Mesendoderm (in vitro differentiated cells): ENCODE results near the gene LCAT.
A peak's percentile ranks its signal among the peaks of the same experiment; 100 is the strongest.

Source experiments
- DNase-seq: peaks from one replicate; pipeline ENCODE4 v3.0.0; 2013
- H2AK5ac ChIP-seq: 2 replicates; pipeline ENCODE4 v1.6.1; 2013; ENCODE audit warnings: low read length, inconsistent platforms
- H2BK120ac ChIP-seq: 2 replicates; pipeline ENCODE4 v1.6.1; 2013; ENCODE audit warnings: low read depth, mild to moderate bottlenecking, low read length, moderate library complexity, mixed read lengths
- H2BK15ac ChIP-seq: replicated peaks from 2 replicates; pipeline ENCODE4 v1.6.1; 2013; ENCODE audit warnings: low read depth, mild to moderate bottlenecking, moderate library complexity
- H2BK5ac ChIP-seq: 2 replicates; pipeline ENCODE4 v1.6.1; 2013; ENCODE audit warnings: low read length, inconsistent platforms
- H3K18ac ChIP-seq: 2 replicates; pipeline ENCODE4 v1.6.1; 2013; ENCODE audit warnings: mild to moderate bottlenecking, low read length, mixed read lengths
- H3K23ac ChIP-seq: one replicate; pipeline ENCODE4 v1.6.1; 2013; ENCODE audit warnings: low read length
- H3K27ac ChIP-seq: 2 replicates; pipeline ENCODE4 v1.5.1; 2013; ENCODE audit warnings: low read depth, mild to moderate bottlenecking, inconsistent platforms, low read length, moderate library complexity
- H3K27me3 ChIP-seq: 2 replicates; pipeline ENCODE4 v1.6.1; 2013; ENCODE audit warnings: low read length, control low read depth, mild to moderate bottlenecking, inconsistent platforms; ENCODE audit not compliant: insufficient read depth, poor library complexity
- H3K36me3 ChIP-seq: 2 replicates; pipeline ENCODE4 v1.6.1; 2013; ENCODE audit warnings: low read length, inconsistent platforms; ENCODE audit not compliant: control insufficient read depth, insufficient read depth
- H3K4ac ChIP-seq: one replicate; pipeline ENCODE4 v1.6.1; 2013; ENCODE audit warnings: low read depth, mild to moderate bottlenecking, low read length, moderate library complexity
- H3K4me1 ChIP-seq: 2 replicates; pipeline ENCODE4 v1.6.1; 2013; ENCODE audit warnings: low read depth, low read length, inconsistent platforms; ENCODE audit not compliant: control insufficient read depth
- H3K4me2 ChIP-seq: 2 replicates; pipeline ENCODE4 v1.6.1; 2013; ENCODE audit warnings: low read length
- H3K4me3 ChIP-seq: 2 replicates; pipeline ENCODE4 v1.5.1; 2013; ENCODE audit warnings: mild to moderate bottlenecking, low read length
- H3K56ac ChIP-seq: one replicate; pipeline ENCODE4 v1.6.1; 2013; ENCODE audit warnings: low read length
- H3K79me1 ChIP-seq: 2 replicates; pipeline ENCODE4 v1.6.1; 2013; ENCODE audit warnings: low read length, inconsistent platforms
- H3K79me2 ChIP-seq: 2 replicates; pipeline ENCODE4 v1.6.1; 2013; ENCODE audit warnings: mild to moderate bottlenecking, low read length; ENCODE audit not compliant: control insufficient read depth, insufficient read depth
- H3K9ac ChIP-seq: 2 replicates; pipeline ENCODE4 v1.6.1; 2013; ENCODE audit warnings: low read length, inconsistent platforms
- H4K5ac ChIP-seq: one replicate; pipeline ENCODE4 v1.6.1; 2013; ENCODE audit warnings: low read length
- H4K8ac ChIP-seq: one replicate; pipeline ENCODE4 v1.6.1; 2013; ENCODE audit warnings: low read depth, mild to moderate bottlenecking, control low read depth, low read length, moderate library complexity
- WGBS: extraction: QIAGEN DNeasy Blood & Tissue Kit; methylation state at CpG from one replicate; pipeline ENCODE4 v1.1.7; 2013; ENCODE audit warnings: low lambda C conversion rate, missing lambda C conversion rate; ENCODE audit not compliant: insufficient coverage; ENCODE audit errors: extremely low coverage; 5-methylcytosine and 5-hydroxymethylcytosine counted together

Gene LCAT

DNA sequence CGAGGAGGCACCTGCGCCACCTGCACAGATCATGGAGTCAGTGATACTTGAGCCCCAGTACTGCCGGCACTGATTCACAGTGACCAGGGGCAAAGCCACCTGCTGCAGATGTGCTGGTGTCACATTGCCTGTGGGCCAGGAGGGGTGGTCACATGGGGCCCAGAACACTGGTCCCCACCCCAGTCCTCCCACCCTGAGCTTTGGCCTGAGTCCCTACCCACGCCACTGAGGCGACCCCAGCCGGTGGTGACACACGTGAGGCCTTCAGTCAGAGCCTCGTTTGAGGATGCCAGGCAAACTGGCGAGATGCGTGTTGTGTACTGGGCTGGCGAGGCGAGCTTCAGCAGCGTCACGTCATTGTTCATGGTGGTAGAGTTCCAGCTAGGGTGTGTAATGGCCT is 13.7 kb downstream of the LCAT start:
- Histone ChIP-seq H3K18ac (no peak overlapping the region), H2BK5ac (no peak overlapping the region), H3K4me2 (no peak overlapping the region), H2AK5ac (no peak overlapping the region), H3K4me3 (no peak overlapping the region), H2BK120ac (no peak overlapping the region), H2BK15ac (no peak overlapping the region), H3K27ac (no peak overlapping the region), H3K4me1 (peaks cover 9% of the 10 kb centered on the region), H3K4ac (no peak overlapping the region), H3K36me3 (peaks cover 2% of the 10 kb centered on the region), H3K56ac (no peak overlapping the region), H3K79me1 (peaks cover 4% of the 10 kb centered on the region), H3K23ac (no peak overlapping the region), H3K9ac (no peak overlapping the region), H4K5ac (no peak overlapping the region), H3K79me2 (no peaks in the 10 kb centered on the region), H4K8ac (no peak overlapping the region), H3K27me3 (no peaks in the 10 kb centered on the region)
- no CpG with 5 or more reads among the region's 14 CpGs for WGBS
- no peak for DNase-seq

DNA sequence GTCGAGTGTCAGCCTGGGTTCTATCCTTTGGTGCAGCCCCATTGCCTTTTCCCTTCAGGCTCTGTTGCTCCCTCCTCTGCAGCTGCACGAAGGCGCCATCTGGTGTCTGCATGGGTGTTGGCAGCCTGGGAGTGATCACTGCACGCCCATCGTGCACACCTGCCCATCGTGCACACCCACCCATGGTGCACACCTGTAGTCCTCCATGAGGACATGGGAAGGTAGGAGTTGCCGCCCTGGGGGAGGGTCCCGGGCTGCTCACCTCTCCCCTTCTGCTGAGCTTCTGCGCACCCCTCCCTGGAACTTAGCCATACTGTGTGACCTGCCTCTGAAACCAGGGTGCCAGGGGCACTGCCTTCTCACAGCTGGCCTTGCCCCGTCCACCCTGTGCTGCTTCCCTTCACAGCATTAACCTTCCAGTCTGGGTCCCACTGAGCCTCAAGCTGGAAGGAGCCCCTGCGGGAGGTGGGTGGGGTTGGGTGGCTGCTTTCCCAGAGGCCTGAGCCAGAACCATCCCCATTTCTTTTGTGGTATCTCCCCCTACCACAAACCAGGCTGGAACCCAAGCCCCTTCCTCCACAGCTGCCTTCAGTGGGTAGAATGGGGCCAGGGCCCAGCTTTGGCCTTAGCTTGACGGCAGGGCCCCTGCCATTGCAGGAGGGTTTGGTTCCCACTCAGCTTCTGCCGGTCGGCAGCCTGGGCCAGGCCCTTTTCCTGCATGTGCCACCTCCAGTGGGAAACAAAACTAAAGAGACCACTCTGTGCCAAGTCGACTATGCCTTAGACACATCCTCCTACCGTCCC is 15.2 kb downstream of the LCAT start:
- no peak overlapping the region for H3K4ac ChIP-seq
- no peak overlapping the region for H2BK120ac ChIP-seq
- H3K27me3 ChIP-seq, result no peaks in the 10 kb centered on the region
- DNase-seq, result peak; percentile 72
- no peak overlapping the region for H3K4me3 ChIP-seq
- no peak overlapping the region for H3K23ac ChIP-seq
- no peak overlapping the region for H2BK5ac ChIP-seq
- no peak overlapping the region for H4K8ac ChIP-seq
- H3K4me1 ChIP-seq, result peaks cover 1% of the 10 kb centered on the region
- H2AK5ac ChIP-seq, result no peak overlapping the region
- no peak overlapping the region for H2BK15ac ChIP-seq
- H3K56ac ChIP-seq, result no peak overlapping the region
- no peak overlapping the region for H3K27ac ChIP-seq
- no peak overlapping the region for H4K5ac ChIP-seq
- no peak overlapping the region for H3K9ac ChIP-seq
- no peaks in the 10 kb centered on the region for H3K79me2 ChIP-seq
- H3K4me2 ChIP-seq, result no peak overlapping the region
- no CpG with 5 or more reads among the region's 16 CpGs for WGBS
- H3K79me1 ChIP-seq, result no peaks in the 10 kb centered on the region
- no peak overlapping the region for H3K18ac ChIP-seq
- H3K36me3 ChIP-seq, result peaks cover 2% of the 10 kb centered on the region

DNA sequence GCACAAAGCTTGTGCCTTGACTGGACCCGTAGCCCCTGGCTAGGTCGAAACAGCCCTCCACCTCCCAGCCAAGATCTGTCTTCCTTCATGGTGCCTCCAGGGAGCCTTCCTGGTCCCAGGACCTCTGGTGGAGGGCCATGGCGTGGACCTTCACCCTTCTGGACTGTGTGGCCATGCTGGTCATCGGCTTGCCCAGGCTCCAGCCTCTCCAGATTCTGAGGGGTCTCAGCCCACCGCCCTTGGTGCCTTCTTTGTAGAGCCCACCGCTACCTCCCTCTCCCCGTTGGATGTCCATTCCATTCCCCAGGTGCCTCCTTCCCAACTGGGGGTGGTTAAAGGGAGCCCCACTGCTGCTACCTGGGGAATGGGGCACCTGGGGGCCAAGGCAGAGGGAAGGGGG is 15.8 kb downstream of the LCAT start:
- no peak overlapping the region for H2BK120ac ChIP-seq
- DNase-seq, result no peak
- no CpG with 5 or more reads among the region's 7 CpGs for WGBS
- H3K36me3 ChIP-seq, result peaks cover 2% of the 10 kb centered on the region
- no peak overlapping the region for H3K18ac ChIP-seq
- H3K79me1 ChIP-seq, result peaks cover 2% of the 10 kb centered on the region
- H3K23ac ChIP-seq, result no peak overlapping the region
- H2AK5ac ChIP-seq, result no peak overlapping the region
- H3K4ac ChIP-seq, result no peak overlapping the region
- H3K27me3 ChIP-seq, result no peaks in the 10 kb centered on the region
- no peak overlapping the region for H2BK15ac ChIP-seq
- H2BK5ac ChIP-seq, result no peak overlapping the region
- H3K9ac ChIP-seq, result no peak overlapping the region
- H3K79me2 ChIP-seq, result no peaks in the 10 kb centered on the region
- H3K4me3 ChIP-seq, result no peak overlapping the region
- H3K4me1 ChIP-seq, result peaks cover 1% of the 10 kb centered on the region
- no peak overlapping the region for H4K5ac ChIP-seq
- H4K8ac ChIP-seq, result no peak overlapping the region
- H3K56ac ChIP-seq, result no peak overlapping the region
- no peak overlapping the region for H3K4me2 ChIP-seq
- H3K27ac ChIP-seq, result no peak overlapping the region

DNA sequence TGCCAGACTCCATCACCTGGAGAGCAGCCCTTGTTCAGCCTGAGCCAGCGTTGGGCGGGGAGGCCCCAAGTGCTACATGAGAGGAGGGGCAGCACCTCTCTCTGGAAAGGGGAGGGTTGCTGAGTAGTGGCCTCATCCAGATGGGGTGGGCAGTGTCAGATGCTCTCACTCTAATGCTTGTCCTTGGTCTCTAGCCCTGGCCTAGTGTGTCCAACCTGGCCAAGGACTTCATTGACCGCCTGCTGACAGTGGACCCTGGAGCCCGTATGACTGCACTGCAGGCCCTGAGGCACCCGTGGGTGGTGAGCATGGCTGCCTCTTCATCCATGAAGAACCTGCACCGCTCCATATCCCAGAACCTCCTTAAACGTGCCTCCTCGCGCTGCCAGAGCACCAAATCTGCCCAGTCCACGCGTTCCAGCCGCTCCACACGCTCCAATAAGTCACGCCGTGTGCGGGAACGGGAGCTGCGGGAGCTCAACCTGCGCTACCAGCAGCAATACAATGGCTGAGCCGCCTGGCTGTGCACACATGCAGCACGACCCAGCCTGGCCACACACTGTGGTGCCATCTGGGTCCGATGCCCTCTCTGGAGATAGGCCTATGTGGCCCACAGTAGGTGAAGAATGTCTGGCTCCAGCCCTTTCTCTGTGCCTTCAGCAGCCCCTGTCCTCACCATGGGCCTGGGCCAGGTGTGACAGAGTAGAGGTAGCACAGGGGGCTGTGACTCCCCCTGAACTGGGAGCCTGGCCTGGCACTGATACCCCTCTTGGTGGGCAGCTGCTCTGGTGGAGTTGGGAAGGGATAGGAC is 16.6 kb downstream of the LCAT start:
- H4K5ac ChIP-seq, result no peak overlapping the region
- H3K79me1 ChIP-seq, result peaks cover 2% of the 10 kb centered on the region
- H3K18ac ChIP-seq, result no peak overlapping the region
- H3K79me2 ChIP-seq, result no peaks in the 10 kb centered on the region
- DNase-seq, result no peak
- H3K27me3 ChIP-seq, result no peaks in the 10 kb centered on the region
- no peak overlapping the region for H2BK120ac ChIP-seq
- H3K4me3 ChIP-seq, result no peak overlapping the region
- WGBS, result no CpG with 5 or more reads among the region's 22 CpGs
- H3K4me1 ChIP-seq, result peaks cover 1% of the 10 kb centered on the region
- no peak overlapping the region for H2BK5ac ChIP-seq
- no peak overlapping the region for H3K56ac ChIP-seq
- no peak overlapping the region for H3K9ac ChIP-seq
- H2AK5ac ChIP-seq, result no peak overlapping the region
- H3K4me2 ChIP-seq, result no peak overlapping the region
- no peak overlapping the region for H2BK15ac ChIP-seq
- no peak overlapping the region for H3K4ac ChIP-seq
- H3K36me3 ChIP-seq, result peaks cover 2% of the 10 kb centered on the region
- H4K8ac ChIP-seq, result no peak overlapping the region
- no peak overlapping the region for H3K23ac ChIP-seq
- H3K27ac ChIP-seq, result no peak overlapping the region

DNA sequence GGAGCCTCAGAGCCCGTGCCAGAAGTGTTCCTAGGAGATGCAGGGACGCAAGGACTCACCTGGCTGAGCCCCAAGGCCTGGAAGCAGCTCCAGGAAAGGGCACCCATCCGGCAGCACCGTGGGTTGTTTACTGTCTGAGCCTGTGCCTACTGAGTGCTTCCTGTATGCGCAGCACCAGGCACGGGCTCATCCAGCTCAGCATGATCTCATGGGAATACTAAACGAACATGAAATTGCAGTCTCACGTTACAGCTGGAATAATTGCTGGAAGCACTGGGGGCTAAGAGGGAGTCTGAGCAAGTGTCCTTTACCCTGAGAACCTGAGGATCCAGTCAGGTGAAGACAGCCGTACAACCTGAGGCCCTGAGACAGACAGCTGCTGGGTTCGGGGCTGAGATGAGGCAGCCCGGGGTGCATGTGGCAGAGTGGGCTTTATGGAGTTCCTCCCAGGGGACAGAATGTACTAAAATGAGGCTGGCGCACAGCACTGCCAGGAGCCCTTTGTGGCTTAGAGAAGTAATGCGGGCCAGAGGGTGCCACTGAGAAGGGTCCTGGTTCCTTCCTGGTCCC is 17.7 kb downstream of the LCAT start:
- Histone ChIP-seq H3K79me2 (no peaks in the 10 kb centered on the region), H4K5ac (no peak overlapping the region), H3K27ac (no peak overlapping the region), H3K4me1 (peaks cover 1% of the 10 kb centered on the region), H2BK15ac (no peak overlapping the region), H3K4me2 (no peak overlapping the region), H3K9ac (peak overlapping the region; percentile 14), H3K56ac (peak overlapping the region; percentile 43), H3K23ac (no peak overlapping the region), H3K27me3 (no peaks in the 10 kb centered on the region), H2AK5ac (no peak overlapping the region), H3K4ac (no peak overlapping the region), H2BK120ac (no peak overlapping the region), H3K18ac (no peak overlapping the region), H3K4me3 (no peak overlapping the region), H3K79me1 (peaks cover 2% of the 10 kb centered on the region), H3K36me3 (peaks cover 2% of the 10 kb centered on the region), H2BK5ac (no peak overlapping the region), H4K8ac (no peak overlapping the region)
- WGBS, result no CpG with 5 or more reads among the region's 13 CpGs
- DNase-seq, result peak; percentile 36
